ENCODE measurements around the gene ELMOD3. TPM values are rescaled to one million over a fixed set of nuclear protein-coding genes. Genes with fewer than 3 reads are reported as not detected.
A peak's percentile ranks its signal among the peaks of the same experiment; 100 is the strongest.
"Not testable (repeated sequence)": the region's sequence is repeated elsewhere in the genome, so short reads cannot be mapped to it uniquely, and the experiment has no call there.

ELMOD3 gene
- total RNA-seq, 1 donor from 2014 or later, result 7.1 TPM

DNA sequence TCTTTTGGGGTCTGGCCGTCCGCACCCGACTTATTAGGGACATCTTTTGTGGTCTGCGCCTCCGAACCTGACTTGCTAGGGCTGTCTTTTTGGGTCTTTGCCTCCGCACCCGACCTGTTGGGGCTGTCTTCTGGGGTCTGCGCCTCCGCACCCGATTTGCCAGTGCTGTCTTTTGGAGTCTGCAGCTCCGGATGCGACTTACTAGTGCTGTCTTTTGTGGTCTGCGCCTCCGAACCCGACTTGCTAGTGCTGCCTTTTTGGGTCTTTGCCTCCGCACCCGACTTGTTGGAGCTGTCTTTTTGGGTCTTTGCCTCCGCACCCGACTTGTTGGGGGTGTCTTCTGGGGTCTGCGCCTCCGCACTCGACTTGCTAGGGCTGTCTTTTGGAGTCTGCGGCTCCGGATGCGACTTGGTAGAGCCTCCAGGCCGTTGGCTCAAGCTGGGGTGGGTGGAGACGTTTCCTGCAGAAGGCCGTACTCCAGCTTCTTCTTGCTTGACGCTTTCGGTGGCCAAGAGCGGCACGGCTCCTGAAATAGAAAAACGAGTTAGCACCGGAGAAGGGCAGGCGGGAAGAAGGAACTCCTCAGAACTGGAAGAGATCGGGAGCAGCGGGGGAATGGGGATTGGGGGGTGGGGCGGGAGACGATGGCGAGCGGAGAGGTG, 27.3 kb upstream of the ELMOD3 start:
- Histone ChIP-seq H3K36me3 (peaks cover 29 to 32% of the 10 kb centered on the region in 2 donors), H3K4me1 (peaks cover 12 to 42% of the 10 kb centered on the region in 2 donors), H3K27ac (peak overlapping the region; percentile 96 to 99), H3K9me3 (no peaks in the 10 kb centered on the region), H3K4me3 (peak overlapping the region; percentile 79 to 83), H3K27me3 (no peaks in the 10 kb centered on the region)
- TF ChIP-seq, protein P1, sequence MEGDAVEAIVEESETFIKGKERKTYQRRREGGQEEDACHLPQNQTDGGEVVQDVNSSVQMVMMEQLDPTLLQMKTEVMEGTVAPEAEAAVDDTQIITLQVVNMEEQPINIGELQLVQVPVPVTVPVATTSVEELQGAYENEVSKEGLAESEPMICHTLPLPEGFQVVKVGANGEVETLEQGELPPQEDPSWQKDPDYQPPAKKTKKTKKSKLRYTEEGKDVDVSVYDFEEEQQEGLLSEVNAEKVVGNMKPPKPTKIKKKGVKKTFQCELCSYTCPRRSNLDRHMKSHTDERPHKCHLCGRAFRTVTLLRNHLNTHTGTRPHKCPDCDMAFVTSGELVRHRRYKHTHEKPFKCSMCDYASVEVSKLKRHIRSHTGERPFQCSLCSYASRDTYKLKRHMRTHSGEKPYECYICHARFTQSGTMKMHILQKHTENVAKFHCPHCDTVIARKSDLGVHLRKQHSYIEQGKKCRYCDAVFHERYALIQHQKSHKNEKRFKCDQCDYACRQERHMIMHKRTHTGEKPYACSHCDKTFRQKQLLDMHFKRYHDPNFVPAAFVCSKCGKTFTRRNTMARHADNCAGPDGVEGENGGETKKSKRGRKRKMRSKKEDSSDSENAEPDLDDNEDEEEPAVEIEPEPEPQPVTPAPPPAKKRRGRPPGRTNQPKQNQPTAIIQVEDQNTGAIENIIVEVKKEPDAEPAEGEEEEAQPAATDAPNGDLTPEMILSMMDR (IDR thresholded peaks at IDR 0.05), result no peak
- DNase-seq (ENCODE audit: low spot score in 2 of 2), result peak in 1 of 2 donors; percentile 78
- intact Hi-C loops (cut with DNase I), result no loop called here

- peak within 1 kb of the TSS; percentile 96 to 99 for H3K27ac ChIP-seq
- intact Hi-C loops (cut with DNase I), result loop anchor here (1.0 kb wide), 1 partner anchor 26 kb away; the partner anchor contains the start of genes ELMOD3 and RETSAT
- H3K4me1 ChIP-seq, result peaks cover 12 to 36% of the 10 kb centered on the region in 2 donors
- TF ChIP-seq, protein P1 (IDR thresholded peaks at IDR 0.05), result peak in 2 of 3 experiments; percentile 11 to 12
- H3K9me3 ChIP-seq, result no peaks in the 10 kb centered on the region
- peaks cover 21 to 25% of the 10 kb centered on the region in 2 donors for H3K36me3 ChIP-seq
- peak; percentile 50 to 95 for DNase-seq (ENCODE audit: low spot score in 2 of 2)
- peak within 1 kb of the TSS; percentile 79 to 83 for H3K4me3 ChIP-seq
- no peaks in the 10 kb centered on the region for H3K27me3 ChIP-seq
Observed at GRCh38 chr2:85327822-85328617, 26.5 kb upstream of the ELMOD3 start, which contains the start of gene TGOLN2. TGOLN2 (minus strand) TSS chr2:85327989; CDS start chr2:85327962, 27 bp downstream.

- Histone ChIP-seq H3K27ac (no peak overlapping the region), H3K4me3 (no peak overlapping the region), H3K9me3 (no peaks in the 10 kb centered on the region), H3K36me3 (peaks cover 9 to 13% of the 10 kb centered on the region in 2 donors), H3K27me3 (no peaks in the 10 kb centered on the region), H3K4me1 (peaks cover 12 to 26% of the 10 kb centered on the region in 2 donors)
- no peak for DNase-seq (ENCODE audit: low spot score in 2 of 2)
- intact Hi-C loops (cut with DNase I), result no loop called here
- TF ChIP-seq, protein P1 (IDR thresholded peaks at IDR 0.05), result no peak
Observed at GRCh38 chr2:85329181-85329651, 25.4 kb upstream of the ELMOD3 start.

GRCh38 chr2:85329701-85330100, 24.9 kb upstream of the ELMOD3 start:
- peaks cover 9 to 21% of the 10 kb centered on the region in 2 donors for H3K4me1 ChIP-seq
- H3K27ac ChIP-seq; H3K4me3 ChIP-seq; H3K36me3 ChIP-seq; H3K9me3 ChIP-seq; intact Hi-C loops (cut with DNase I); DNase-seq (ENCODE audit: low spot score in 2 of 2); H3K27me3 ChIP-seq: not testable (repeated sequence)

DNA sequence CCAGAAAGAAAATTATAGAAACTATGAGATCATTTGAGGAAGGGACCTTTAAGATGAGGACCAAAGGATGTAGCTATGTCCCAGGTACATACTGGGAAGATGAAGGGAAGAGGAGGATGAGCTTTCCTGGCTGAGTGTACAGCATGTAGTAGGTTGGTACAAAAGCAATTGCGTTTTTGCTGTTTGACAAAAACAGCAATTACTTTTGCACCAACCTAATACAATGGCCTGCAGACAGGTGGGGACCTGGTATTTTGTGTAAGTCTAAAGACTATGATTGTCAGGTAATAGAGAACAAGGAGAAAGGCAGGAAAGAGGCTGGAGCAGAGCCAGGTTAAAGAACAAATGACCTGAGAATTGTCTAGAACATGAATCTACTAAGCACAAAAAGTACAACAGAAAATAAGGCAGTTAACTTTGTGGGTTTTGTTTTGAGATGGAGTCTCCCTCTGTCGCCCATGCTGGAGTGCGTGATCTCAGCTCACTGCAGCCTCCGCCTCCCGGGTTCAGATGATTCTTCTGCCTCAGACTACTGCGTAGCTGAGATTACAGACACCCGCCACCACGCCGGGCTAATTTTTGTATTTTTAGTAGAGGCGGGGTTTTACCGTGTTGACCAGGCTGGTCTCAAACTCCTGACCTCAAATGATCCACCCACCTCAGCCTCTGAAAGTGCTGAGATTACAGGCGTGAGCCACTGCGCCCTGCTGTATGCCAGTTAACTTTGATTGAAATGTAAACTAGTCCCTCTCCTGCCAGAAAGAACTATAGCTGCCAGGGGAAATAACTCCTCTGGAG, 23.5 kb upstream of the ELMOD3 start:
- DNase-seq (ENCODE audit: low spot score in 2 of 2), result no peak
- intact Hi-C loops (cut with DNase I), result no loop called here
- Histone ChIP-seq H3K36me3 (peaks cover 2 to 5% of the 10 kb centered on the region in 2 donors), H3K4me3 (no peak overlapping the region), H3K27me3 (no peaks in the 10 kb centered on the region), H3K27ac (no peak overlapping the region), H3K9me3 (no peaks in the 10 kb centered on the region), H3K4me1 (peaks cover under 1 to 9% of the 10 kb centered on the region in 2 donors)
- TF ChIP-seq, protein P1 (IDR thresholded peaks at IDR 0.05), result no peak

DNA sequence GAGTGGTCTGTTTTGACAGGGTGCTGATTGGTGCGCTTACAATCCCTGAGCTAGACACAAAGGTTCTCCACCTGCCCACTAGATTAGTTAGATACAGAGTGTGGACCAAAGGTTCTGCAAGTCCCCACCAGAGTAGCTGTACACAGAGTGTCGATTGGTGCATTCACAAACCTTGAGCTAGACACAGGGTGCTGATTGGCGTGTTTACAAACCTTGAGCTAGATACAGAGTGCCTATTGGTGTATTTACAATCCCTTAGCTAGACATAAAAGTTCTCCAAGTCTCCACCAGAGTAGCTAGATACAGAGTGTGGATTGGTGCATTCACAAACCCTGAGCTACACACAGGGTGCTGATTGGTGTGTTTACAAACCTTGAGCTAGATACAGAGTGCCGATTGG, 20.7 kb upstream of the ELMOD3 start:
- DNase-seq (ENCODE audit: low spot score in 2 of 2); H3K9me3 ChIP-seq; H3K27me3 ChIP-seq; H3K27ac ChIP-seq; H3K36me3 ChIP-seq; intact Hi-C loops (cut with DNase I); H3K4me3 ChIP-seq; H3K4me1 ChIP-seq: not testable (repeated sequence)

Data from ascending aorta (tissue), 2 donors.